WTC11 (cell line): ENCODE results near the gene UCHL1. TPM values are rescaled to one million over a fixed set of nuclear protein-coding genes. Genes with fewer than 3 reads are reported as not detected.

ENCODE experiments used
- ATAC-seq: fragments of 200-7000 bp; cut with Tn5 transposase; 2 replicates; pipeline ENCODE4 v1.10.0; 2021; ENCODE audit warnings: mild to moderate bottlenecking, moderate library complexity
- CTCF ChIA-PET: fragments of 300-600 bp; sonication (Branson Sonifier 250); formaldehyde crosslinking; loops from one replicate; lab custom pipeline; 2021; ENCODE audit warnings: antibody characterized with exemption; lab: Charles Lee
- POLR2A ChIA-PET: fragments of 350-600 bp; sonication (Branson Sonifier 250); formaldehyde crosslinking; loops from one replicate; lab custom pipeline; 2021; ENCODE audit warnings: antibody characterized with exemption; lab: Charles Lee
- DNase-seq: peaks from one replicate; pipeline ENCODE4 v3.0.0; 2021; ENCODE audit warnings: low spot score
- H3K27ac Mint-ChIP-seq: 2 replicates; pipeline ENCODE4 v1.8.0; 2021; ENCODE audit warnings: mixed read lengths
- H3K27me3 Mint-ChIP-seq: 2 replicates; pipeline ENCODE4 v1.8.0; 2021; ENCODE audit warnings: low read depth, mild to moderate bottlenecking, moderate library complexity, mixed read lengths
- H3K36me3 Mint-ChIP-seq: 2 replicates; pipeline ENCODE4 v1.8.0; 2021; ENCODE audit warnings: mixed read lengths
- H3K4me1 Mint-ChIP-seq: 2 replicates; pipeline ENCODE4 v1.8.0; 2022; ENCODE audit warnings: mixed read lengths
- H3K4me3 Mint-ChIP-seq: 2 replicates; pipeline ENCODE4 v1.8.0; 2021; ENCODE audit warnings: mild to moderate bottlenecking, moderate library complexity, mixed read lengths
- H3K9me3 Mint-ChIP-seq: 2 replicates; pipeline ENCODE4 v1.8.0; 2021; ENCODE audit warnings: mixed read lengths
- ATF1 ChIP-seq: sonication (generic); formaldehyde crosslinking; IDR thresholded peaks from 2 replicates; pipeline ENCODE4 v1.8.1; 2023; ENCODE audit warnings: mild to moderate bottlenecking, moderate library complexity, missing genetic modification reagents
- CTCF ChIP-seq: fragments of 200-600 bp; IDR thresholded peaks from 2 replicates; pipeline ENCODE4 v1.8.0; 2022; ENCODE audit warnings: antibody characterized with exemption
- ELF4 ChIP-seq: sonication (generic); formaldehyde crosslinking; IDR thresholded peaks from 2 replicates; pipeline ENCODE4 v1.8.1; 2022; ENCODE audit warnings: low read depth, mild to moderate bottlenecking, moderate library complexity, missing genetic modification reagents
- GABPB1 ChIP-seq: sonication (generic); formaldehyde crosslinking; IDR thresholded peaks from 2 replicates; pipeline ENCODE4 v1.8.1; 2023; ENCODE audit warnings: mild to moderate bottlenecking, missing genetic modification reagents
- JAZF1 ChIP-seq: fragments of 250-450 bp; sonication (Bioruptor Pico); IDR thresholded peaks from 2 replicates; pipeline ENCODE4 v1.9.0; 2021; ENCODE audit warnings: moderate library complexity, mild to moderate bottlenecking, inconsistent platforms
- total RNA-seq: library from RNA; stranded (reverse); gene quantifications from 3 replicates; pipeline ENCODE4 v1.2.3, GENCODE V29; 2021
- TF ChIP-seq, protein P1 (sequence below): sonication (generic); formaldehyde crosslinking; IDR thresholded peaks from 2 replicates; pipeline ENCODE4 v1.8.1; 2023; ENCODE audit warnings: mild to moderate bottlenecking, missing genetic modification reagents, moderate library complexity
- TF ChIP-seq, protein P2 (sequence below): sonication (generic); formaldehyde crosslinking; IDR thresholded peaks from 2 replicates; pipeline ENCODE4 v1.8.1; 2023; ENCODE audit warnings: mild to moderate bottlenecking, missing genetic modification reagents
- TF ChIP-seq, protein P3 (sequence below): sonication (generic); formaldehyde crosslinking; IDR thresholded peaks from 2 replicates; pipeline ENCODE4 v1.8.1; 2023; ENCODE audit warnings: mild to moderate bottlenecking, moderate library complexity, missing genetic modification reagents
- TF ChIP-seq, protein P4 (sequence below): sonication (generic); formaldehyde crosslinking; IDR thresholded peaks from 2 replicates; pipeline ENCODE4 v1.8.0; 2023; ENCODE audit warnings: mild to moderate bottlenecking, missing genetic modification reagents
- TF ChIP-seq, protein P5 (sequence below): sonication (generic); formaldehyde crosslinking; IDR thresholded peaks from 2 replicates; pipeline ENCODE4 v1.8.0; 2022; ENCODE audit warnings: mild to moderate bottlenecking, missing genetic modification reagents

Gene UCHL1
- total RNA-seq, 1 experiment from 2014 or later, result 548 TPM

- TF ChIP-seq, protein P1, sequence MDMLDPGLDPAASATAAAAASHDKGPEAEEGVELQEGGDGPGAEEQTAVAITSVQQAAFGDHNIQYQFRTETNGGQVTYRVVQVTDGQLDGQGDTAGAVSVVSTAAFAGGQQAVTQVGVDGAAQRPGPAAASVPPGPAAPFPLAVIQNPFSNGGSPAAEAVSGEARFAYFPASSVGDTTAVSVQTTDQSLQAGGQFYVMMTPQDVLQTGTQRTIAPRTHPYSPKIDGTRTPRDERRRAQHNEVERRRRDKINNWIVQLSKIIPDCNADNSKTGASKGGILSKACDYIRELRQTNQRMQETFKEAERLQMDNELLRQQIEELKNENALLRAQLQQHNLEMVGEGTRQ (CRISPR knock-in tag), result no peak
- TF ChIP-seq CTCF, result no peak
- TF ChIP-seq ATF1 (CRISPR knock-in tag), result no peak
- TF ChIP-seq, protein P2, sequence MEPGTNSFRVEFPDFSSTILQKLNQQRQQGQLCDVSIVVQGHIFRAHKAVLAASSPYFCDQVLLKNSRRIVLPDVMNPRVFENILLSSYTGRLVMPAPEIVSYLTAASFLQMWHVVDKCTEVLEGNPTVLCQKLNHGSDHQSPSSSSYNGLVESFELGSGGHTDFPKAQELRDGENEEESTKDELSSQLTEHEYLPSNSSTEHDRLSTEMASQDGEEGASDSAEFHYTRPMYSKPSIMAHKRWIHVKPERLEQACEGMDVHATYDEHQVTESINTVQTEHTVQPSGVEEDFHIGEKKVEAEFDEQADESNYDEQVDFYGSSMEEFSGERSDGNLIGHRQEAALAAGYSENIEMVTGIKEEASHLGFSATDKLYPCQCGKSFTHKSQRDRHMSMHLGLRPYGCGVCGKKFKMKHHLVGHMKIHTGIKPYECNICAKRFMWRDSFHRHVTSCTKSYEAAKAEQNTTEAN (CRISPR knock-in tag), result no peak
- TF ChIP-seq GABPB1 (CRISPR knock-in tag), result no peak
- TF ChIP-seq, all 79 proteins: peak for 0
Observed at GRCh38 chr4:41280010-41280409, 23.3 kb downstream of the UCHL1 start (continued).

GRCh38 chr4:41281038-41281634 is 24.4 kb downstream of the UCHL1 start:
- Mint-ChIP-seq H3K27ac (no peak overlapping the region), H3K4me1 (no peaks in the 10 kb centered on the region)
- TF ChIP-seq, protein P3, sequence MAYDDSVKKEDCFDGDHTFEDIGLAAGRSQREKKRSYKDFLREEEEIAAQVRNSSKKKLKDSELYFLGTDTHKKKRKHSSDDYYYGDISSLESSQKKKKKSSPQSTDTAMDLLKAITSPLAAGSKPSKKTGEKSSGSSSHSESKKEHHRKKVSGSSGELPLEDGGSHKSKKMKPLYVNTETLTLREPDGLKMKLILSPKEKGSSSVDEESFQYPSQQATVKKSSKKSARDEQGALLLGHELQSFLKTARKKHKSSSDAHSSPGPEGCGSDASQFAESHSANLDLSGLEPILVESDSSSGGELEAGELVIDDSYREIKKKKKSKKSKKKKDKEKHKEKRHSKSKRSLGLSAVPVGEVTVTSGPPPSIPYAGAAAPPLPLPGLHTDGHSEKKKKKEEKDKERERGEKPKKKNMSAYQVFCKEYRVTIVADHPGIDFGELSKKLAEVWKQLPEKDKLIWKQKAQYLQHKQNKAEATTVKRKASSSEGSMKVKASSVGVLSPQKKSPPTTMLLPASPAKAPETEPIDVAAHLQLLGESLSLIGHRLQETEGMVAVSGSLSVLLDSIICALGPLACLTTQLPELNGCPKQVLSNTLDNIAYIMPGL, result no peak
- TF ChIP-seq, protein P4, sequence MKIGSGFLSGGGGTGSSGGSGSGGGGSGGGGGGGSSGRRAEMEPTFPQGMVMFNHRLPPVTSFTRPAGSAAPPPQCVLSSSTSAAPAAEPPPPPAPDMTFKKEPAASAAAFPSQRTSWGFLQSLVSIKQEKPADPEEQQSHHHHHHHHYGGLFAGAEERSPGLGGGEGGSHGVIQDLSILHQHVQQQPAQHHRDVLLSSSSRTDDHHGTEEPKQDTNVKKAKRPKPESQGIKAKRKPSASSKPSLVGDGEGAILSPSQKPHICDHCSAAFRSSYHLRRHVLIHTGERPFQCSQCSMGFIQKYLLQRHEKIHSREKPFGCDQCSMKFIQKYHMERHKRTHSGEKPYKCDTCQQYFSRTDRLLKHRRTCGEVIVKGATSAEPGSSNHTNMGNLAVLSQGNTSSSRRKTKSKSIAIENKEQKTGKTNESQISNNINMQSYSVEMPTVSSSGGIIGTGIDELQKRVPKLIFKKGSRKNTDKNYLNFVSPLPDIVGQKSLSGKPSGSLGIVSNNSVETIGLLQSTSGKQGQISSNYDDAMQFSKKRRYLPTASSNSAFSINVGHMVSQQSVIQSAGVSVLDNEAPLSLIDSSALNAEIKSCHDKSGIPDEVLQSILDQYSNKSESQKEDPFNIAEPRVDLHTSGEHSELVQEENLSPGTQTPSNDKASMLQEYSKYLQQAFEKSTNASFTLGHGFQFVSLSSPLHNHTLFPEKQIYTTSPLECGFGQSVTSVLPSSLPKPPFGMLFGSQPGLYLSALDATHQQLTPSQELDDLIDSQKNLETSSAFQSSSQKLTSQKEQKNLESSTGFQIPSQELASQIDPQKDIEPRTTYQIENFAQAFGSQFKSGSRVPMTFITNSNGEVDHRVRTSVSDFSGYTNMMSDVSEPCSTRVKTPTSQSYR (CRISPR knock-in tag), result no peak
- no peak for TF ChIP-seq JAZF1
- TF ChIP-seq, protein P5, sequence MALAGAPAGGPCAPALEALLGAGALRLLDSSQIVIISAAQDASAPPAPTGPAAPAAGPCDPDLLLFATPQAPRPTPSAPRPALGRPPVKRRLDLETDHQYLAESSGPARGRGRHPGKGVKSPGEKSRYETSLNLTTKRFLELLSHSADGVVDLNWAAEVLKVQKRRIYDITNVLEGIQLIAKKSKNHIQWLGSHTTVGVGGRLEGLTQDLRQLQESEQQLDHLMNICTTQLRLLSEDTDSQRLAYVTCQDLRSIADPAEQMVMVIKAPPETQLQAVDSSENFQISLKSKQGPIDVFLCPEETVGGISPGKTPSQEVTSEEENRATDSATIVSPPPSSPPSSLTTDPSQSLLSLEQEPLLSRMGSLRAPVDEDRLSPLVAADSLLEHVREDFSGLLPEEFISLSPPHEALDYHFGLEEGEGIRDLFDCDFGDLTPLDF (CRISPR knock-in tag), result no peak
- no peak for TF ChIP-seq ELF4 (CRISPR knock-in tag)
- TF ChIP-seq CTCF, result peak; percentile 69; the same call in 1 of the 2 replicates
- TF ChIP-seq, all 79 proteins: peak for 1
- no peak overlapping the region for H3K4me3 Mint-ChIP-seq
- H3K36me3 Mint-ChIP-seq, result peaks cover 18% of the 10 kb centered on the region
- POLR2A ChIA-PET, result no interaction called here
- peak; percentile 98 for ATAC-seq
- H3K9me3 Mint-ChIP-seq, result peaks cover 16% of the 10 kb centered on the region
- H3K27me3 Mint-ChIP-seq, result peaks cover 5% of the 10 kb centered on the region; the same call in 1 of the 2 replicates
- no peak for DNase-seq
- CTCF ChIA-PET, result interaction anchor here (0.6 to 2.9 kb wide), 23 partner anchors 23 to 412 kb away, joined by 3 to 43 read pairs (median 4); partner anchors contain the start of gene UCHL1
